Ammon's horn (tissue), 1 donor: ENCODE results near the gene CD9.

Source experiments
- DNase-seq: peaks from one replicate; pipeline ENCODE4 v3.0.0-alpha.2; 2016; ENCODE audit warnings: low spot score

Gene CD9

DNA sequence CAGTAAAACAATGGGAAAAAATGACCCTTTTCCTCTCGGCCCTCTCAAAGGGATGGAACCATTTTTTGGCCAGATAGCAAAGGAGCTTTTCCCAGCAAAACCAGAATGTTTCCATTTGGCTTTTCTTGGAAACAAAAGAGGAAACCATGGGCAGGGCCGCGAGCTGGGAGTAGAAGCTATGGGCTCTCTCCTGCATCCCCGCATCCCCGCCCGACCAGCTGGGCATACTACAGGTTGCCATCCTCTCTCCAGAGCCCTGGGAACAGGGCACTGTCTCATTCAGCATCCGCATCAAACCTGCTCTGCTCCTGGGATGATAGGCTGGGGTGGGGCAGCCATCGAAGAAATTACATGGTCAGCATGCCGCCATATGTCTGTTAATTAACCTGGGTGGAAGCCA is 20.9 kb downstream of the CD9 start:
- DNase-seq = no peak

DNA sequence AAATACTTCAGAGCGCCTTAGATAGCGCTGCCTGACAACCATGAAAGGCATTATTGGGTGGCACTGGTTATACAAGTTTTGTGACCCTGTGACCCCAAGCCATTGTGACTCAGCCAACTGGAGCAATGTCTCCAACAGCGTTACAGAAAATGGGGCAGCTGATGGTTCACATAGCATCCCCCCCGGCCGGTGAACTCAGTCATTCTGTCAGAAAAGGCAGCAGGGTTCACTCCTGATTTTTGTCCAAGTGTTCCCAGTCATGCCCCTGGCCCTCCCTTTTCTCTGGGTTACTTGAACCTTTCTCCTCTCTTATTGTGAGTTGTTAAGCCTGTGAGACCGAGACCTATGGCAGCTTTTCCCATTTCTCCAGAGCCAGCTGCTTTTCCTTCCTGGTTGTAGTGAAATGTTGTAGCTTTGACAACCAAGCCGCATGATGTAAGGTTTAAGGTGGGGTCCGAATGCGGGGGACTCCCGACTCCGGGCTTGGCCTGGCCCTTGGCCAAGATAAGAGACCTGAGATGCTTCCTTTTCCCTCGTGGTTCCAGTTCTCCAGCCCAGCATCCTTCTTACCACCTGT is 22.0 kb downstream of the CD9 start:
- DNase-seq = peak; percentile 33

DNA sequence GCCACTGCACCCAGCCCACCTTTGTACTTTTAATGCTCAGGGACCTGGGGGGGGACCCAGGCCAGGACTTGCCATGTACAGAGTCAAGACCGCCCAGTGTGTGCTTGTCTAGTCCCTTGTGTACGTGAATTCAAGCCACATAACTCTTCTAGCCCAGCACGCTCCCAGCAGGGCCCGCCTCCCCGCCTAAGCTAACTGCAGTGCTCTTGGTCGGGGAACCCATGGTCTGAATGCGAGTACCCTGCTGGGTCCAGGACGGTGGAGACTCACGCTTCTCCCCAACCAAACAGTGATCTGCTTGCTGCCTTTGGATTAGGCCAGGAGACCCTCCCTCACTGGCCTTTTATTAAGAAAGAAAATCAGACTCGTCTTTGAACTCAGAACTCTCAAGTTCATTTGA is 23.3 kb downstream of the CD9 start:
- no peak for DNase-seq

DNA sequence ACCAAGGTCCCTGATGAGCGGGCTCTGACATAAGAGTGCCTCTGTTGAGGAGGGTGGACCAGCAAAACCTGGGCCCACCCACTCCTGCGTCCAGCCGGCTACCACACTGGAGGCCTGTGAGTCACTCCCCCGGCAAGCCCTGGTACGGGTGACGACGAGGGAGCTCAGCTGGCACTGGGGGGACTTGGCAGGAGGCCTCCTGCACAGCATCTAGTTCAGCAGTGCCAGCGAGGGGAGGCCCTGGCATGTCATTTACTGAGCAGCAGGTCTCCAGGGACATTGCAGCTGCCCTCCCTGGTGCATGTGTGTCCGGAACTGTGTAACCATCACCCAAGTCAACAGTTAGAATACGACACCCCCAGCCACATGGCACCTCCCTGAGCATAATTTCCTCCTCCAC is 24.4 kb downstream of the CD9 start:
- DNase-seq = peak; percentile 92

DNA sequence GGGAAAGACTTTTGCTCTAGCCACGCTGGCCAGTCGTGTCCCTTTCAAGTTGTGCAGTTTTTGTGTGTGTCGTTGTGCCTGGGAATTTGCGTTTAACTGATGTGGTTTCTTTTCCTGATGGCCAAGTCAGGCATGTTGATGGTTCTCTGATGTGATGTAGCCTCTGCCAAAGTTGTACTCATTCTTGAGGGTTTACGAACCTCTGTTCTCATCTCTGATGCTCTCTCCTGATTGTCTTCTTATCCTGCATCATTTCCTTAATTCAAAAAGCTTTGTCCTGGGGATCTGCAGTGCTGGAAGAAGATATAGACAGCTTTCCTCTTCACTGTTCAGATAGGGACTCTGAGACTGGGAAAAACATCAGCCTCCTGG is 25.4 kb downstream of the CD9 start:
- DNase-seq = no peak

DNA sequence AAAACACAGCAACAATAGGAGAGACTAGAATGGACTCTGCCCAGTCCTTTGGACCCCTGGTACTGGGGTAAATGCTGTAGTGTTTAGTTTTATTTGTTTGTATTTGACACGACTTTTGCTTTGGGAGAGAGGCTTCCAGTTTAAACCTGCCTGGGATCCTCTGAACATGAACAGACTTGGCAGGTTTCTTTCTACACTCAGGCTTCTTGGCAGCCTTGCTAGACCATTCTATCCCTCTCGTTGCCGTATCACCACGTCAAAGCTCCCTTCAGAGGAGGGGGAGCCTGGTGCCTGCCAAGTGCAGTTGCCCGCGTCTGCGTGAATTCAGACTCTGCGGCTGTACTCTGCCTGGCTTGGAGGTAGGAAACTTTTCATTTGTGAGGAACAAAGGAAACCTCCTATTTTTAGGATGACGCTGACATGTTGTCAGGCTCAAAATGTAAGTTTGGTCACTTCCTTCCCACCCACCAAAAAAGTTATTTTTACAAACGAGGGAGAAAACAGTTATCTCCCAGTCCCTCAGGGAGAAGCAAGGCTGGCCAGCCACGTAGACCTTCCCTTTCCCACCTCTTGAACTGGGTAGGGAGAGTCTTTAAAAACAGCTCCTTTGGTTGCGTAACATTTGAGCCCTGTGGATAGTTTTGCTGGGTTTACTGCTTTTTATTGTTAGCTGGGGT is 25.9 kb downstream of the CD9 start:
- peak; percentile 83 for DNase-seq

DNA sequence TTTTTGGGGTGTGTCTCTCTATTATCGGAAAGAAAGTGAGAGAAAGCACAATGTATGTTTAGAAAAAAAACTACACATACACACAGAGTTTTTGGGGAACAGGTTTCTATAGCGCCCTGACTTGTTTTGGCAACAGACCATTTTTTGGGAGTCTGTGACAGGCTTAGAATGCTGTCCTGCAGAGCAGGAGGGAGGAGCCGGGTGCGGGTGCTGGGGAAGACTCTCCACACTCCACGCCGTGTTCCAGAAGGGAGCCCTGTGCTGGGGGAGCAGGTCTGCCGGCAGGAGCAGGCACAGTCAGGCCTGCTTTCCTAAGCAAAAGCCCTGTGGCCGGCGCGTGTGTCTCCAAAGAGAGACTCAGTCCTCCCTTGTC is 26.5 kb downstream of the CD9 start:
- no peak for DNase-seq

DNA sequence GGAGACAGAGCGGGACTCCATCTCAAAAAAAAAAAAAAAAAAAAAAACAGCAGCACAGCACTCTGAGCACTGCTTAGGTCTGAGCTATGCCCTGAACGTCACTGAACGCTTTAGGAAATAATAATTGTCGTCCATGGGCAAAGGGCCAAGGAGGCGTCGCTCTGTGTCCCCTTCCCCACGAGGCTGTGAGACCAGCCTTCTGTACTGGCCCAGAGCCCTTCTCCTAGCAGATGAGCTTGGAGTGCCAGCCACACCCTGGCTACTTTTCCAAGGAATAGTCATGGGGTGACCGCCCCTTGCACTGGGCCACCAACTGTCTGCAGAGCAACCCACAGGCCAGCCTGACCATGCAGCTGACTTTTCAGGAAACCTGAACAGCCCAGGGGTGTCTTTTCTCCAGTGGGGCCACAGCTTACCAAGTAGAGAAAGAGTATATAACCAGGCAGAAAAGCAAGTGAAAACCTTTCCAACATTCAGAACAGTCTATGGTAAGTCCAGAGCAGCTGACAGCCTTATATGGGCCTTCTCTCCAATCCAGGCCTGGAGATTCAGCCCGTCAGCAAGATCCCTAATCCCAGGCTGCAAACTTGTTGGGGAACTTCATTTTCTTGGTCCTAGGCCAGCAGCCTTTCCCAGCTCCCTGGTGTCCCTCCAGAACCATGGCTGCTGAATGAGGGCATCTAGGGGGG is 28.5 kb downstream of the CD9 start:
- DNase-seq = no peak

DNA sequence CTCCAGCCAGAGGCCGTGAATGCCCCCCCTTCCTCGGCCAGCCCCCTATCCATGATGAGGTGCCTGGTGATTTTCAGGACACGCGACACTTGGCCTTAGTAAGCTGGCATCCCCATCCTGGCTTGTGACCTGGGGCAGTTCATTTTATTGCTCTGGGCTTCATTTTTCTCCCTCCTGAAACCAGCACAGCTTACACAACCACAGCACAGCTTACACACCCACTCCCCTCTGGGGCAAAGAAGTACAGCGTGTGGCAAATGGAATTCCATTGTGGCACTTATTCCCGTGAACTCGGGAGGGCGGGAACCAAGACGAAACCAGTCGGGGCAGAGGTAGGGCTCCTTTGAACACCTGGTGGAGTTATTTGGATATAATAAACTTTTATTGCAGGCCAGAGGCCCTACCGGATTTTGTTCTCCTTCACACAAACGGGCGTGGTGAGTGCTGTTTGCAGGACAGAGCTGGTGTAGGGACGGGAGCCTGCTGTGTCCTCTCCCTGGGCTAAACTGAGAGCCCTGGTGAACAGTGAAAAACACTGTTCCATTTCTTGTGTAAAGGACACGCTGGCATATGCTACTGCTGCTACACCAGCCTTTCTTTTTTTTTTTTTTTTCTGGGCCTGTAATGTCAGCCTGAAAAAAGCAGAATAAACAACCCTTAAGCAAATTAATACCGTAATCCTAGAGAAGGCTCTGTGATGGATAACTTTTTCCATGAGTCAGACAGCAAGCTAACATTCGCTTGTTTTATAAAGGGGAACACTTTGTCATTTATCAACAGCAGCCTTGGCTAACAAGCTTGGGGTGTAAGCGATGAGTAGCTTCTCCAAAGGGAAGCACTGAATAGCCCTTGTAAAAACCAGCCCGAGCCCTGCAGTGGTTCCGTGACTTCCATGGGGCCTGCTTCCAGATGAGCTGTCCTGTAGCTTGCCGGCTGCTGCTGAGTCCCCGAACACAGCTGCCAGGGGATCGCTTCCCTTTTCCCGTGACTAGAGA is 29.3 kb downstream of the CD9 start:
- peak; percentile 83 for DNase-seq

DNA sequence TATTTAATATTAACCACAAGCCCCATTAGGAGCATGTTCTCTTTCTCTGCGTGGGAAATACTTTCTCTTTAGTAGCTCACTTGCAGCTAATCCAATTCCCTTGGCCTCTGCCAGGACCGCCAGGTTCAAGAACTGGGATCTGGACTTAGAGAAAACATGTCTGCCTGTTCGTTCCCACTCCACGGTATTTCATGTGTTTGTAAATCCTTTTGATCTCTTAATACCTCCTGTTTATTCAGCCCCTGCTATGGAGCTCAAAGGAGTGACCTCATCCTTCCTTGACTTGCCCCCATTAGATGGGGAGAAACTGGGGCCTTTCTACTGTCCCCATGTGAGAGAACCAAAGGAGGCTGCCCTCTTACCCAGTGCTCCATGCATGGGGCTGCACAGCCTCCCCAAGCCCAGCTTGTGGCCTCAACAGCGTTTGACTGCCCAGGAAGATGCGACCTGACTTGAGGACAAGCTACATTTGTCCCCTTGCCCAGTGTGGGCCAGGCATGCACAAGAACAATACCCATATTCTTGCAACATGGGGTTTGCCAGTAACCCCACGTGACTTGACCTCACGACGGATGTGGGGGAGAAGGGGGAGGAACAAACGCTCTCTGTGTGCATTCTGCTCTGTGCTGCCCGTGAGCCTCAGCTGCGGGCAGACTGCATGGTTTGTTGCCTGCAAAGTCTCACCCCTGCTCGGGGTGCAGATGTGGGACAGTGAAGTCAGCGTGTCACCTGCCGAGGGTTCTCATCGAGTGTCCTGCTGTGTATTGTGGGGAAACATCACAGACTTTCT is 30.3 kb downstream of the CD9 start:
- peak; percentile 98 for DNase-seq

DNA sequence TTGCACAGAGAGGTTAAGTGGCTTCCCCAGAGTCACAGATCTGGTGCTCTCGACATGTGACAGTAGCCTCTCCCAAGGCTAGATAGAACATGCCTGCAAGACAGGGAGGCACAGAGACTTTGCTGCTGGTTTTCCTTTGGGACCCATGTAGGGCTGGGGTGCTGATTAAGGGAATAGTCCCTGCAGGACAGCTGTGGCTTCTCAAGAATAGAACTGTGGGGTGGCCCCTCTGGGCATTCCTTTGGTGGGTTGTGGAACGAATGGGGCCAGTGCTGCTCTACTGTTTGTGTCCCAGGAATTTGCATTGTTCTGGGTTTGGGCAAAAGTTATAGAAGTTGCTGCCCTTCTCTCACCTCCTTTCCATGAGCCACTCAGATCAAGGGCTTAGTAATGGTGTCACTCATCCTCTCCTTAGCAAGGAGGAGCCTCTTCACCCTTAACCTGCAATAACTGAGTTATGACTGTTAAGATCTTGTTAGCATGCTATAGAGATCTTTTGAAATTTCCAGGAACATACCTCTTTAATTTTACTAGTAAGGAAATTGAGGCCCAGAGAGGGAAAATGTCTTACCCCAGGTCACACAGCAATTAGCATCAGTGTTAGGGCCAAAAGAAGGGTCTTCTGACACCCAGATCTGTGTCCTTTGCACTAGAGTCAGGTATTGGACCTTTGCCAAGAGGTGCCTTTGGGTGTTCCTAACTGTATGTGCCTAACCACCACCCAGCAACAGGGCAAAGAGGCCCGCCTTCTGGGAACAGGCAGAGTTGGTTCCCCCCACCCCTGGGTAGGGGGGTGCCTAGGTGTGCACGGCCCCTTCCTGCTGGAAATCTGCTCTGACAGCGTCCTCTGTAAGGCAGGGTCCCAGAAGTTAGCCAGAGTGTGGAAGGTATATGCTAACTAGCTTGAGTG is 31.4 kb downstream of the CD9 start:
- no peak for DNase-seq

DNA sequence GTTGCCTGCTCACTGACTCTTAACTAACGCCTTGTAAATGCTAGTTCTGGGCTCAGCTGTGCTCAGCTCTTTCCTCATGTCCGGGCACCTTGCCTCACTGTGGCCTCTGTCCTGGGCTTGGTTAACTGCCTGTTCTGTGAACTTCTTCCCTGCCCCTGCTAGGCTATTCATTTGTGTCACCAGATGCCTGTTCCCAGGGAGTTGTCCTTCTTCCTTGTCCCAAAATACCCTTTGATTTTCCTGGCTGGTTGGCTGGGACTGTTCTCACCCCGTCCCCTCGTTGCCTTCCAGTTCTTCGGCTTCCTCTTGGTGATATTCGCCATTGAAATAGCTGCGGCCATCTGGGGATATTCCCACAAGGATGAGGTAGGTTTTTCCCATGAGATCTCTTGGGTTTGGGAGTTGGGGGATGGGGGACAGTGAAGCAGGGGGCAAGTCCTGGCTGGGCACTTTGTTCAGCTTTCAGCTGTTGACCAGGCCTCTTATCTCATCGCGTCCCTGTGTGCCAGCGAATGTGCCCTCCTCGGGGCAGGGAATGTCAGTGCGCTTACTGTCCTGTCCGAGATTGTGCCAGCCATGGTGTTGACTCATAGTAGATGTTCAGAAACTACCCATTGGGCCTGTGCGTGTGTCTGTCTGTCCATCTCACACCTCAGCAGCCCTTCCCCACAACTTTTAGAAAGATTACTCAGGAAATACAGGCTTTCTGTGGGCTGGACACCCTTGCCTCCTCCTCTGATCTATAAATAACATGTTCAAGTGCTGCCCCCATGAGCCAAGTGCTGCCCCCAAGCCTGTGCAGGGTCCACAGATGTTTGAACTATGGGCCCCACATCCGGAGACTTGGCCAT is 33.1 kb downstream of the CD9 start:
- DNase-seq = peak; percentile 79

DNA sequence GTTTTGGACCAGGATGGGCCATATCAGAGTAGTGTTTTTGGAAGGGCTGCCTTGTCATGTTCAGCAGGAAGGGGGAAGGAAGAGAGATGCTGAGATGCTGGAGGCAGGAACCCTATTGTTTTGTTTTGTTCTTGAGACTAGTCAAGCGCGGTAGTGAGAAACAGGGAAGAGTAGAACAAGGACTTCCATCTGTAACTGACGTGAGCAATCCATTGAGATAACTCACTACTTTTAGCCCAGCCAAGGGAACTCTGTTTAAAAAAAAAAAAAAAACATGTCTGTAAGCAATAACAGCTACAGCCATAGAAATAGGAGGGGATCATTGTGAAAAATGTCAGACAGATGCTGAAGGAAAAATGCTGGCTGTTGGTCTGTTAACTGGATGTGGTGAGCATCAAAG is 34.0 kb downstream of the CD9 start:
- no peak for DNase-seq

DNA sequence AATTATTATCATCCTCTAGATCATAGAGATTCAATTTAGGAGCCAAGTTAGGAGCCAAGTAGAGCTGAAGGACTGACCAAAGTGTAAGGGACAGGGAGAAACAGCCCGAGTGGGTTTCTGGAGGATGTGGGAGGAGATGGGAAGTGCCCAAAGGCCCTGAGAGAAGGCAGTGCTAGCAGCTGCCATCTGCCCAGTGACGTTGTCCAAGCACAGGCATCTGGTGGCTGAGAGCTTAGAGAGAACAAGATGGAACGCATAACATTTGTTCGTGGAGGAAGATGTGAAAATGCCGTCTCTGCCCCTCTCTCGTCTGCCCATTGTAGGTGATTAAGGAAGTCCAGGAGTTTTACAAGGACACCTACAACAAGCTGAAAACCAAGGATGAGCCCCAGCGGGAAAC is 34.7 kb downstream of the CD9 start:
- DNase-seq = peak; percentile 41

DNA sequence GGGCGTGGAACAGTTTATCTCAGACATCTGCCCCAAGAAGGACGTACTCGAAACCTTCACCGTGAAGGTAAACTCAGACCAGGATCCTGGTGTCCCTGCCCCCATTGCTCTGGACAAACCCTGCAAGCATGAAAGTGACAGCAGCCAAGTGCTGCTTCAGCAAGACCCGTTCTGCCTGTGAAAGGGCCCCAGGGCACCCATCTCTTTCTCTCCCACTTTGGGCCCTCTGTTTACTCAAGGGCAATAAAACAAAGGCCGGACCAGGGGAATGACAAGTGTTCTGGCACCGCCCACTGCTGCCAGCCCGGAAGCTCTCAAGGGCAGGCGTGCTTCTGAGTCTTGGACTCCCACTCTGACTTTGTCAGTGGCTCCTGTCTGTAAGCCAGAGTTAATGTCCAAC is 35.3 kb downstream of the CD9 start:
- DNase-seq = peak; percentile 34

DNA sequence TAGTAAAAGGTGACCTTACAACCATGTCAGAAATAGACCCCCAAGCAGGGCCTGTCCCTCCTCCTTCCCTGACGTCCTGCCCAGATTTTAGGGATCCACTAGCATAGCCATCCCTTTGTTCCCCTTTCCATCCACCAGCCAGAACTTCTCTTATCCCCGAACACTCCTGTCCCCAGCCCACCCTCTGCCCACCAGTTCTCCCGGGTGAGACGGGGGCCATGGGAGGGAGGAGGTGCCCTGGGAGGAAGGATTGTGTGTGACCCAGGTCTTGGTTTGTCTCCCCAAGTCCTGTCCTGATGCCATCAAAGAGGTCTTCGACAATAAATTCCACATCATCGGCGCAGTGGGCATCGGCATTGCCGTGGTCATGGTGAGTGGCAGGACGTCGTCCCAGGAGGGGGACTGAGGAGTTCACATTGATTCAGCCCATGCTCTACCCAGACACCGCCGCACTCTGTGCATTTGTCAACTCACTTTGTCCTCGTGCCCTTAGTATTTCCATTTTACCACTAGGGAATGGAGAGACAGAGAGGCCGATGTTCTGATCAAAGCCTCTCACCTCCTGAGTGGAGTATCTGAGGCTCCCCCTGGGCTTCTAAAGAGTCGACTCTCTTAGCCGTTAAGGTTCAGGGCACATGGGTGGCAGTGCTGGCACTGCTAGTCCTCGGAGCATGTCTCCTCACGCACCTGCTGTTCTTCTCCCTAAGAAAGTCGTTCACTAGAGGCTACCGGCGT is 35.9 kb downstream of the CD9 start:
- no peak for DNase-seq

DNA sequence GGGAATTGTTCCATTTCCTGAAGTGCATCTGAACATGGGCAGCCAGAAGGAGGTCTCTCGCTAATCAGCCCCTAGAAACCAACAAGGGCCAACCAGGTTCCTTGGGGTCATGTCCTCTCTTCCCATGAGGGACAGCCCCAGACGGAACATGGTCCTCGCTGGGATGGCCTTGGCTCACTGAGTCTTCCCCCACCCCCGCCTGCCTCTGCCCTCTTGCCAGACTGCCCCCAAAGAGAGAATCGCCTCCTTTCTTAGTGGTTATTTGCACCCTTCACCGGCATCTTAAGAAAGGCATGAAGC is 36.4 kb downstream of the CD9 start:
- no peak for DNase-seq

DNA sequence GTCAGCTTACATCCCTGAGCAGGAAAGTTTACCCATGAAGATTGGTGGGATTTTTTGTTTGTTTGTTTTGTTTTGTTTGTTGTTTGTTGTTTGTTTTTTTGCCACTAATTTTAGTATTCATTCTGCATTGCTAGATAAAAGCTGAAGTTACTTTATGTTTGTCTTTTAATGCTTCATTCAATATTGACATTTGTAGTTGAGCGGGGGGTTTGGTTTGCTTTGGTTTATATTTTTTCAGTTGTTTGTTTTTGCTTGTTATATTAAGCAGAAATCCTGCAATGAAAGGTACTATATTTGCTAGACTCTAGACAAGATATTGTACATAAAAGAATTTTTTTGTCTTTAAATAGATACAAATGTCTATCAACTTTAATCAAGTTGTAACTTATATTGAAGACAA is 37.6 kb downstream of the CD9 start:
- DNase-seq = no peak

DNA sequence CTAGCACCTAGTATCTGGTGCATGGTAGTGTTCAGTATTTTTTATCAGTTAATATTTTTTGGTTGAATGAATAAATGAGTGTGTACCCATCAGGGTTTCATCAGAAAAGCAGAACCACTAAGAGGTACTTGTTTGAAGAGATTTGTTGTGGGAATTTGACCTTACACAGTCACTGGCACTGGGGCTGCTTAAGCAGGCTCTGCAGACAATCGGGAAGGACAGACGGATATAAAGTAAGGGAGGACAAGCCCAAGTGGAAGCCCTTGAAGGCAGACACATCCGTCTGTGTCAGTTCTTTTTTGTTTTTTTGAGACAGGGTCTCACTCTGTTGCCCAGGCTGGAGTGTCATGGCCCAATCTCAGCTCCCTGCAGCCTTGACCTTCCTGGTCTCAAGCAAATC is 38.7 kb downstream of the CD9 start:
- DNase-seq = no peak
